ENCODE results near the gene USF3.

- TF ChIP-seq POLR2A (IDR thresholded peaks at IDR 0.05): no peak
- TF ChIP-seq, protein P1, sequence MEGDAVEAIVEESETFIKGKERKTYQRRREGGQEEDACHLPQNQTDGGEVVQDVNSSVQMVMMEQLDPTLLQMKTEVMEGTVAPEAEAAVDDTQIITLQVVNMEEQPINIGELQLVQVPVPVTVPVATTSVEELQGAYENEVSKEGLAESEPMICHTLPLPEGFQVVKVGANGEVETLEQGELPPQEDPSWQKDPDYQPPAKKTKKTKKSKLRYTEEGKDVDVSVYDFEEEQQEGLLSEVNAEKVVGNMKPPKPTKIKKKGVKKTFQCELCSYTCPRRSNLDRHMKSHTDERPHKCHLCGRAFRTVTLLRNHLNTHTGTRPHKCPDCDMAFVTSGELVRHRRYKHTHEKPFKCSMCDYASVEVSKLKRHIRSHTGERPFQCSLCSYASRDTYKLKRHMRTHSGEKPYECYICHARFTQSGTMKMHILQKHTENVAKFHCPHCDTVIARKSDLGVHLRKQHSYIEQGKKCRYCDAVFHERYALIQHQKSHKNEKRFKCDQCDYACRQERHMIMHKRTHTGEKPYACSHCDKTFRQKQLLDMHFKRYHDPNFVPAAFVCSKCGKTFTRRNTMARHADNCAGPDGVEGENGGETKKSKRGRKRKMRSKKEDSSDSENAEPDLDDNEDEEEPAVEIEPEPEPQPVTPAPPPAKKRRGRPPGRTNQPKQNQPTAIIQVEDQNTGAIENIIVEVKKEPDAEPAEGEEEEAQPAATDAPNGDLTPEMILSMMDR (IDR thresholded peaks at IDR 0.05): no peak
Observed at GRCh38 chr3:113602836-113603235, 93.6 kb downstream of the USF3 start.

All from thyroid gland (tissue), 4 donors.